ENCODE measurements around the gene FAM222B. TPM values are rescaled to one million over a fixed set of nuclear protein-coding genes. Genes with fewer than 3 reads are reported as not detected.

FAM222B gene
- polyA plus RNA-seq, 1 donor (not counting 4 experiments of a cell fraction or from before 2014, with no cell fraction given) = 6.5 TPM

- H3K9me3 ChIP-seq (ENCODE audit: control insufficient read depth, low read depth, low read length) = no peaks in the 10 kb centered on the region
- H3K4me3 ChIP-seq (ENCODE audit: control insufficient read depth in 2 of 3, extremely low read depth in 1 of 3, insufficient read depth in 2 of 3, low read depth in 1 of 3, low read length in 3 of 3) = no peak overlapping the region
- H3K9ac ChIP-seq (ENCODE audit: control insufficient read depth, extremely low read depth, insufficient read depth, low read length) = no peak overlapping the region
- dilution Hi-C loops (cut with MboI; ENCODE audit: extremely low pct_ligation_motif_present, low sequenced_read_pairs) = no loop called here
- H3K9me1 ChIP-seq (ENCODE audit: control insufficient read depth, extremely low read depth, insufficient read depth, low read length) = no peaks in the 10 kb centered on the region
- H3K4me2 ChIP-seq (ENCODE audit: control insufficient read depth, extremely low read depth, insufficient read depth, low read depth, low read length) = no peak overlapping the region
- H3K79me2 ChIP-seq (ENCODE audit: control insufficient read depth, insufficient read depth, low read length) = no peaks in the 10 kb centered on the region
- no peak for FAIRE-seq
- H3K27ac ChIP-seq (ENCODE audit: control insufficient read depth, insufficient read depth, low read length) = no peak overlapping the region
- H2AFZ ChIP-seq (ENCODE audit: control insufficient read depth, low read length) = no peak overlapping the region
- DNase-seq (ENCODE audit: low read depth, low spot score) = no peak
- peaks cover 13% of the 10 kb centered on the region for H3K4me1 ChIP-seq (ENCODE audit: control insufficient read depth, extremely low read depth, insufficient read depth, low read length)
- H4K20me1 ChIP-seq (ENCODE audit: control insufficient read depth, extremely low read depth, insufficient read depth, low read length) = no peaks in the 10 kb centered on the region
- TF ChIP-seq, protein P1, sequence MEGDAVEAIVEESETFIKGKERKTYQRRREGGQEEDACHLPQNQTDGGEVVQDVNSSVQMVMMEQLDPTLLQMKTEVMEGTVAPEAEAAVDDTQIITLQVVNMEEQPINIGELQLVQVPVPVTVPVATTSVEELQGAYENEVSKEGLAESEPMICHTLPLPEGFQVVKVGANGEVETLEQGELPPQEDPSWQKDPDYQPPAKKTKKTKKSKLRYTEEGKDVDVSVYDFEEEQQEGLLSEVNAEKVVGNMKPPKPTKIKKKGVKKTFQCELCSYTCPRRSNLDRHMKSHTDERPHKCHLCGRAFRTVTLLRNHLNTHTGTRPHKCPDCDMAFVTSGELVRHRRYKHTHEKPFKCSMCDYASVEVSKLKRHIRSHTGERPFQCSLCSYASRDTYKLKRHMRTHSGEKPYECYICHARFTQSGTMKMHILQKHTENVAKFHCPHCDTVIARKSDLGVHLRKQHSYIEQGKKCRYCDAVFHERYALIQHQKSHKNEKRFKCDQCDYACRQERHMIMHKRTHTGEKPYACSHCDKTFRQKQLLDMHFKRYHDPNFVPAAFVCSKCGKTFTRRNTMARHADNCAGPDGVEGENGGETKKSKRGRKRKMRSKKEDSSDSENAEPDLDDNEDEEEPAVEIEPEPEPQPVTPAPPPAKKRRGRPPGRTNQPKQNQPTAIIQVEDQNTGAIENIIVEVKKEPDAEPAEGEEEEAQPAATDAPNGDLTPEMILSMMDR (optimal IDR thresholded peaks at IDR 0.05 in 1 of 3, IDR thresholded peaks at IDR 0.05 in 1 of 3, conservative IDR thresholded peaks at IDR 0.05 in 1 of 3; ENCODE audit: extremely low read depth in 1 of 3, insufficient read depth in 2 of 3, low read length in 3 of 3) = no peak
- no peak for TF ChIP-seq EZH2 (IDR thresholded peaks at IDR 0.05; ENCODE audit: low read length)
- no peaks in the 10 kb centered on the region for H3K27me3 ChIP-seq (ENCODE audit: control insufficient read depth, extremely low read depth, insufficient read depth, low read length)
- no peaks in the 10 kb centered on the region for H3K36me3 ChIP-seq (ENCODE audit: control insufficient read depth in 2 of 2, extremely low read depth in 1 of 2, insufficient read depth in 2 of 2, low read length in 2 of 2)
These were observed 109.2 kb downstream of the FAM222B start for GRCh38 chr17:28733346-28733745.

DNA sequence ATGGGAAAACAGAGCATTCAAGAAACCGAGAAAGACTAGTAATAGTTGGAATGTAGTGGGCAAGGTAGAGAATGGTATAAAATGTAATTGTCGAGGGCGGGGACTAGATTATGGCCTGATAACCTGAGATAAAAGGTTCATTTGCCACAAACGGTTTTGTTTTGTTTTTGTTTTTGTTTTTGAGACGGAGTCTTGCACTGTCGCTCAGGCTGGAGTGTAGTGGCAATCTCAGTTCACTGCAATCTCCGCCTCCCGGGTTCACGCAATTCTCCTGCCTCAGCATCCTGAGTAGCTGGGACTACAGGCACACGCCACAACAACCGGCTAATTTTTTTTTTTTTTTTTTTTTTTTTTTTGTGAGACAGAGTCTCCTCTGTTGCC lies 112.7 kb downstream of the FAM222B start:
- H3K4me1 ChIP-seq (ENCODE audit: control insufficient read depth, extremely low read depth, insufficient read depth, low read length) = peaks cover 27% of the 10 kb centered on the region
- no peak overlapping the region for H3K4me3 ChIP-seq (ENCODE audit: control insufficient read depth in 2 of 3, extremely low read depth in 1 of 3, insufficient read depth in 2 of 3, low read depth in 1 of 3, low read length in 3 of 3)
- H2AFZ ChIP-seq (ENCODE audit: control insufficient read depth, low read length) = no peak overlapping the region
- dilution Hi-C loops (cut with MboI; ENCODE audit: extremely low pct_ligation_motif_present, low sequenced_read_pairs) = no loop called here
- DNase-seq (ENCODE audit: low read depth, low spot score) (no peak), FAIRE-seq (no peak)
- H4K20me1 ChIP-seq (ENCODE audit: control insufficient read depth, extremely low read depth, insufficient read depth, low read length) = peaks cover 5% of the 10 kb centered on the region
- no peak for TF ChIP-seq EZH2 (IDR thresholded peaks at IDR 0.05; ENCODE audit: low read length)
- TF ChIP-seq, protein P1 (optimal IDR thresholded peaks at IDR 0.05 in 1 of 3, IDR thresholded peaks at IDR 0.05 in 1 of 3, conservative IDR thresholded peaks at IDR 0.05 in 1 of 3; ENCODE audit: extremely low read depth in 1 of 3, insufficient read depth in 2 of 3, low read length in 3 of 3) = no peak
- H3K9me1 ChIP-seq (ENCODE audit: control insufficient read depth, extremely low read depth, insufficient read depth, low read length) = no peaks in the 10 kb centered on the region
- H3K9ac ChIP-seq (ENCODE audit: control insufficient read depth, extremely low read depth, insufficient read depth, low read length) = no peak overlapping the region
- no peaks in the 10 kb centered on the region for H3K79me2 ChIP-seq (ENCODE audit: control insufficient read depth, insufficient read depth, low read length)
- H3K4me2 ChIP-seq (ENCODE audit: control insufficient read depth, extremely low read depth, insufficient read depth, low read depth, low read length) = no peak overlapping the region
- H3K27ac ChIP-seq (ENCODE audit: control insufficient read depth, insufficient read depth, low read length) = no peak overlapping the region
- no peaks in the 10 kb centered on the region for H3K27me3 ChIP-seq (ENCODE audit: control insufficient read depth, extremely low read depth, insufficient read depth, low read length)
- H3K9me3 ChIP-seq (ENCODE audit: control insufficient read depth, low read depth, low read length) = no peaks in the 10 kb centered on the region
- H3K36me3 ChIP-seq (ENCODE audit: control insufficient read depth in 2 of 2, extremely low read depth in 1 of 2, insufficient read depth in 2 of 2, low read length in 2 of 2) = peaks cover 1 to 4% of the 10 kb centered on the region in 2 experiments
